Measurements from ENCODE around the gene IQCM.

DNA sequence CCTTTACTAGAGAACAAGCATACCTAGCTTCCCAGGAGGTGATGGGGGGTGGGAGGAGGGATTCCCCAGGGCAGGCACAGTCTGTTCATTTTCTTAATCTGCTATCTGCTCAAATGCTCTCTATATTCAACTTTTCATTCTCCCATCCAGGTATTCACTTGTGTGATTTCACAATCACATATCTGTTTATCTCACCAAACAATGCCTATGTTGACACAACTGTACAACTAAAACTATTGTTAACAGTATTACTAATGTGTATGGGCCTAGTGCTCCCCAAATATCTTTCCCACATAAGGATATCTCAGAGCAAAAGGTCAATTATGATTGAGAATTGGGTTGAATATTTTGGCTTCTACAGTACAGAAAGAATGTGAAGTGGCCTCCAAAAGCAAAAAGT, 210.8 kb downstream of the IQCM start:
- TF ChIP-seq, protein P1, sequence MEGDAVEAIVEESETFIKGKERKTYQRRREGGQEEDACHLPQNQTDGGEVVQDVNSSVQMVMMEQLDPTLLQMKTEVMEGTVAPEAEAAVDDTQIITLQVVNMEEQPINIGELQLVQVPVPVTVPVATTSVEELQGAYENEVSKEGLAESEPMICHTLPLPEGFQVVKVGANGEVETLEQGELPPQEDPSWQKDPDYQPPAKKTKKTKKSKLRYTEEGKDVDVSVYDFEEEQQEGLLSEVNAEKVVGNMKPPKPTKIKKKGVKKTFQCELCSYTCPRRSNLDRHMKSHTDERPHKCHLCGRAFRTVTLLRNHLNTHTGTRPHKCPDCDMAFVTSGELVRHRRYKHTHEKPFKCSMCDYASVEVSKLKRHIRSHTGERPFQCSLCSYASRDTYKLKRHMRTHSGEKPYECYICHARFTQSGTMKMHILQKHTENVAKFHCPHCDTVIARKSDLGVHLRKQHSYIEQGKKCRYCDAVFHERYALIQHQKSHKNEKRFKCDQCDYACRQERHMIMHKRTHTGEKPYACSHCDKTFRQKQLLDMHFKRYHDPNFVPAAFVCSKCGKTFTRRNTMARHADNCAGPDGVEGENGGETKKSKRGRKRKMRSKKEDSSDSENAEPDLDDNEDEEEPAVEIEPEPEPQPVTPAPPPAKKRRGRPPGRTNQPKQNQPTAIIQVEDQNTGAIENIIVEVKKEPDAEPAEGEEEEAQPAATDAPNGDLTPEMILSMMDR (IDR thresholded peaks at IDR 0.05; ENCODE audit: insufficient read depth, low read length), result no peak
- TF ChIP-seq, protein P2, sequence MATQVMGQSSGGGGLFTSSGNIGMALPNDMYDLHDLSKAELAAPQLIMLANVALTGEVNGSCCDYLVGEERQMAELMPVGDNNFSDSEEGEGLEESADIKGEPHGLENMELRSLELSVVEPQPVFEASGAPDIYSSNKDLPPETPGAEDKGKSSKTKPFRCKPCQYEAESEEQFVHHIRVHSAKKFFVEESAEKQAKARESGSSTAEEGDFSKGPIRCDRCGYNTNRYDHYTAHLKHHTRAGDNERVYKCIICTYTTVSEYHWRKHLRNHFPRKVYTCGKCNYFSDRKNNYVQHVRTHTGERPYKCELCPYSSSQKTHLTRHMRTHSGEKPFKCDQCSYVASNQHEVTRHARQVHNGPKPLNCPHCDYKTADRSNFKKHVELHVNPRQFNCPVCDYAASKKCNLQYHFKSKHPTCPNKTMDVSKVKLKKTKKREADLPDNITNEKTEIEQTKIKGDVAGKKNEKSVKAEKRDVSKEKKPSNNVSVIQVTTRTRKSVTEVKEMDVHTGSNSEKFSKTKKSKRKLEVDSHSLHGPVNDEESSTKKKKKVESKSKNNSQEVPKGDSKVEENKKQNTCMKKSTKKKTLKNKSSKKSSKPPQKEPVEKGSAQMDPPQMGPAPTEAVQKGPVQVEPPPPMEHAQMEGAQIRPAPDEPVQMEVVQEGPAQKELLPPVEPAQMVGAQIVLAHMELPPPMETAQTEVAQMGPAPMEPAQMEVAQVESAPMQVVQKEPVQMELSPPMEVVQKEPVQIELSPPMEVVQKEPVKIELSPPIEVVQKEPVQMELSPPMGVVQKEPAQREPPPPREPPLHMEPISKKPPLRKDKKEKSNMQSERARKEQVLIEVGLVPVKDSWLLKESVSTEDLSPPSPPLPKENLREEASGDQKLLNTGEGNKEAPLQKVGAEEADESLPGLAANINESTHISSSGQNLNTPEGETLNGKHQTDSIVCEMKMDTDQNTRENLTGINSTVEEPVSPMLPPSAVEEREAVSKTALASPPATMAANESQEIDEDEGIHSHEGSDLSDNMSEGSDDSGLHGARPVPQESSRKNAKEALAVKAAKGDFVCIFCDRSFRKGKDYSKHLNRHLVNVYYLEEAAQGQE (IDR thresholded peaks at IDR 0.05; ENCODE audit: insufficient replicate concordance, low read depth), result no peak

All from HL-60 (cell line).